ENCODE results near the gene KAT6B. TPM values are rescaled to one million over a fixed set of nuclear protein-coding genes. Genes with fewer than 3 reads are reported as not detected.

Gene KAT6B
- total RNA-seq, 4 donors from 2014 or later, result 34.2 to 84.2 (median 47.3) TPM

- no peaks in the 10 kb centered on the region for H3K27me3 ChIP-seq
- H3K4me3 ChIP-seq, result no peak overlapping the region
- no peak overlapping the region for H3K27ac ChIP-seq
- no peak for DNase-seq (ENCODE audit: low spot score in 2 of 2)
- no peaks in the 10 kb centered on the region for H3K36me3 ChIP-seq
- 87% methylated on average over 4 of the region's 4 CpGs for WGBS
- H3K4me1 ChIP-seq, result peaks cover 3% of the 10 kb centered on the region
- TF ChIP-seq EP300 (IDR thresholded peaks at IDR 0.05) (no peak), CTCF (IDR thresholded peaks at IDR 0.05) (no peak), POLR2A (IDR thresholded peaks at IDR 0.05) (no peak), POLR2AphosphoS5 (IDR thresholded peaks at IDR 0.05) (no peak)
- peaks cover 9% of the 10 kb centered on the region for H3K9me3 ChIP-seq
These were observed 9.4 kb upstream of the KAT6B start for GRCh38 chr10:74816824-74817498.

- Histone ChIP-seq H3K36me3 (no peaks in the 10 kb centered on the region), H3K27me3 (no peaks in the 10 kb centered on the region), H3K27ac (no peak overlapping the region), H3K4me1 (peaks cover 32% of the 10 kb centered on the region), H3K4me3 (no peak overlapping the region), H3K9me3 (peaks cover 7% of the 10 kb centered on the region)
- WGBS, result 57% methylated on average over 3 of the region's 3 CpGs
- DNase-seq (ENCODE audit: low spot score in 2 of 2), result no peak
- TF ChIP-seq EP300 (IDR thresholded peaks at IDR 0.05) (no peak), POLR2AphosphoS5 (IDR thresholded peaks at IDR 0.05) (no peak), POLR2A (IDR thresholded peaks at IDR 0.05) (no peak), CTCF (IDR thresholded peaks at IDR 0.05) (no peak)
These were observed 4.9 kb upstream of the KAT6B start for GRCh38 chr10:74821501-74821900.

GRCh38 chr10:74822101-74822500 lies 4.3 kb upstream of the KAT6B start:
- DNase-seq (ENCODE audit: low spot score in 2 of 2), result no peak
- no peaks in the 10 kb centered on the region for H3K36me3 ChIP-seq
- no peaks in the 10 kb centered on the region for H3K27me3 ChIP-seq
- H3K4me3 ChIP-seq, result no peak overlapping the region
- 27% methylated on average over 2 of the region's 2 CpGs for WGBS
- no peak for TF ChIP-seq EP300 (IDR thresholded peaks at IDR 0.05)
- no peak for TF ChIP-seq POLR2A (IDR thresholded peaks at IDR 0.05)
- TF ChIP-seq POLR2AphosphoS5 (IDR thresholded peaks at IDR 0.05), result no peak
- no peak for TF ChIP-seq CTCF (IDR thresholded peaks at IDR 0.05)
- H3K9me3 ChIP-seq, result peaks cover 1% of the 10 kb centered on the region
- peak overlapping the region; percentile 55 for H3K27ac ChIP-seq
- peaks cover 33% of the 10 kb centered on the region for H3K4me1 ChIP-seq

- Histone ChIP-seq H3K36me3 (no peaks in the 10 kb centered on the region), H3K4me3 (no peak overlapping the region), H3K27me3 (no peaks in the 10 kb centered on the region), H3K4me1 (peaks cover 38% of the 10 kb centered on the region), H3K9me3 (no peaks in the 10 kb centered on the region), H3K27ac (peak overlapping the region; percentile 55)
- DNase-seq (ENCODE audit: low spot score in 2 of 2), result no peak
- WGBS, result 40% methylated on average over 3 of the region's 3 CpGs
- no peak for TF ChIP-seq POLR2AphosphoS5 (IDR thresholded peaks at IDR 0.05)
- no peak for TF ChIP-seq CTCF (IDR thresholded peaks at IDR 0.05)
- no peak for TF ChIP-seq POLR2A (IDR thresholded peaks at IDR 0.05)
- no peak for TF ChIP-seq EP300 (IDR thresholded peaks at IDR 0.05)
These were observed 3.8 kb upstream of the KAT6B start for GRCh38 chr10:74822521-74823089.

- Histone ChIP-seq H3K27me3 (no peaks in the 10 kb centered on the region), H3K27ac (peak overlapping the region; percentile 96), H3K4me1 (peaks cover 42% of the 10 kb centered on the region), H3K4me3 (no peak overlapping the region), H3K9me3 (no peaks in the 10 kb centered on the region), H3K36me3 (no peaks in the 10 kb centered on the region)
- 58% methylated on average over 4 of the region's 4 CpGs for WGBS
- DNase-seq (ENCODE audit: low spot score in 2 of 2), result no peak
- TF ChIP-seq EP300 (IDR thresholded peaks at IDR 0.05), result no peak
- no peak for TF ChIP-seq POLR2A (IDR thresholded peaks at IDR 0.05)
- no peak for TF ChIP-seq CTCF (IDR thresholded peaks at IDR 0.05)
- no peak for TF ChIP-seq POLR2AphosphoS5 (IDR thresholded peaks at IDR 0.05)
These were observed 2.6 kb upstream of the KAT6B start for GRCh38 chr10:74823791-74824183.
